ENCODE measurements around the gene SAMD13.

Gene SAMD13

GRCh38 chr1:84347932-84348555, 46.5 kb downstream of the SAMD13 start:
- DNase-seq, result no peak

- no peak for DNase-seq
These were observed 47.3 kb downstream of the SAMD13 start for GRCh38 chr1:84348759-84349158.

- DNase-seq, result no peak
These were observed 48.6 kb downstream of the SAMD13 start for GRCh38 chr1:84350104-84350503.

- DNase-seq, result no peak
These were observed 49.0 kb downstream of the SAMD13 start for GRCh38 chr1:84350550-84350949.

- no peak for DNase-seq
These were observed 51.0 kb downstream of the SAMD13 start for GRCh38 chr1:84352298-84353106.

GRCh38 chr1:84353695-84354094, 52.2 kb downstream of the SAMD13 start:
- DNase-seq, result no peak

GRCh38 chr1:84355556-84355955, 54.0 kb downstream of the SAMD13 start:
- no peak for DNase-seq

GRCh38 chr1:84356881-84357280, 55.4 kb downstream of the SAMD13 start:
- DNase-seq, result no peak

GRCh38 chr1:84358695-84359094, 57.2 kb downstream of the SAMD13 start:
- DNase-seq, result no peak

GRCh38 chr1:84360316-84360715, 58.8 kb downstream of the SAMD13 start:
- no peak for DNase-seq

GRCh38 chr1:84361796-84362195, 60.3 kb downstream of the SAMD13 start:
- no peak for DNase-seq

GRCh38 chr1:84363019-84363418, 61.5 kb downstream of the SAMD13 start:
- no peak for DNase-seq

- DNase-seq, result no peak
These were observed 62.1 kb downstream of the SAMD13 start for GRCh38 chr1:84363622-84364021.

GRCh38 chr1:84365225-84366221, 64.0 kb downstream of the SAMD13 start:
- peak; percentile 38 for DNase-seq

- no peak for DNase-seq
These were observed 65.3 kb downstream of the SAMD13 start for GRCh38 chr1:84366786-84367185.

- no peak for DNase-seq
These were observed 65.7 kb downstream of the SAMD13 start for GRCh38 chr1:84367219-84367618.

GRCh38 chr1:84368441-84368840, 66.9 kb downstream of the SAMD13 start:
- DNase-seq, result no peak

GRCh38 chr1:84370266-84370665, 68.8 kb downstream of the SAMD13 start:
- DNase-seq, result no peak

GRCh38 chr1:84370831-84371394, 69.4 kb downstream of the SAMD13 start:
- DNase-seq, result no peak

- no peak for DNase-seq
These were observed 72.1 kb downstream of the SAMD13 start for GRCh38 chr1:84373436-84374141.

GRCh38 chr1:84374991-84375696, 73.6 kb downstream of the SAMD13 start:
- DNase-seq, result no peak

All from NK-92 treated with Interleukin-12 subunit alpha and Interleukin-12 subunit beta, amount 100 ng/mL, for 24 hours (cell line).